GM21717 (cell line): ENCODE data around the gene PHF23.

ENCODE experiments used
- ATAC-seq: cut with Tn5 transposase; IDR thresholded peaks from one replicate; pipeline ENCODE4 v1.9.1; 2021; ENCODE audit warnings: mild to moderate bottlenecking, moderate library complexity; ENCODE audit not compliant: unreplicated experiment

Gene PHF23

DNA sequence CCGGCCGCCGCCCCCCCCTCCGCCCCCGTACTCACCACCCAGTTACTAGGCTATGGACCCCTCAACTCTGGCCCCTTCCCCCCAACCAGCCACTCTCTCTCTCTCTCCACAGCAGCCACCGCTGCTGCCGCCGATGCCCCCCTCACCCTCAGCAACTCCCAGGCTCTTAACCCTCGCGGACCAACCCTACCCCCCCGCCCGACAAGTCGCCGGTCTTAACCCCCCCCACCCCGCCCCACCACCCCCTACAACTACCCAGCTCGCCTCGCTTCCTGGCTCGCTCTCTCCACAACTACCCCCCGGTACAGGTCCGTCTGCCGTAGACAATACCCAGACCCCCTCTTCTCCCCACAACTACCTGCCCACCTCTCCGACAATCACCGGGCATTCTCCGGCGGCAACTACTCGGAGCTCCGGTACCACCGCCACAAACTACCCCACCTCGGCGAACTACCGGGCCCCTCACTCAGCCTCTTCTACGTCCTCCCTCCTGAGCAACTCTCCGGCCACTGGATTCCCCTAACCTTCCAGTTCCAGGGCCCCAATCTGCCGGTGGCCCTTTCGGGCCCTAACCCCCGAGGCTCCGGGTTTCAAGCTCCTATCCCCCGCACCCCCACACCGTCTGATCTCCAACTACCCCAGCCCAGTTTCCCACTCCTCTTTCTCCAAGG lies 702 bp downstream of the PHF23 start:
- ATAC-seq: no peak

DNA sequence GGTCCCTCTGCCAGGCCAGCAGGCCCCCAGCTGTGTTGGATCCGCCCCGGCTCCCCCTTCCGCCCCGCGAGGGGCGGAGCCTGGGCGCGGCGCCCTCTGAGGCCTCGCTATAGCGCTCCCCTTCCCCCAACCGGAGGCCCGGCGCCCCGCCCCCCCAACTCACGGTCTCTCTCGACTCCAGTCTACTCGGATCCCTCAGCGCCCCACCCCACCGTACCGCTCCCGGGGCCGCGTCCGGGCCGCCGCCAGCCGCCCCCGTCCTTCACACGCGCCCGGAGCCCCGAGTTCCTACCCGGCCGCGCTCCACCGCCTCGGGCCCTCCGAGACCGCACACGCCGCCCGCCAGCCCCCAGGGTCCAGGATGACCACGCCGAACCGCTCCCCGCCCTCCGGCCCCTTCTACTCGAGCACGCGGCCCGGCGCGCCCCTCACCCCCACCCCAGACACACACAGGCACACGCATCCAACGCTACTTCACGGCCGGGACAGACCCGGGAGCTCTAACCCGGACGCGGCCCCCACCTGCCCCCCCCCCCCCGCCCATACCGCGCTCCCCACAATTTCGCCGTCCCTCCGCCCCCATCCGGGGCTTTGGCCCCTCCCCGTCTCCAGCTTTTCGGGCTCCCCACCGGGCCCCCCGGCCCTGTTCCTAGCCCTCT lies 1.4 kb downstream of the PHF23 start:
- no peak for ATAC-seq

DNA sequence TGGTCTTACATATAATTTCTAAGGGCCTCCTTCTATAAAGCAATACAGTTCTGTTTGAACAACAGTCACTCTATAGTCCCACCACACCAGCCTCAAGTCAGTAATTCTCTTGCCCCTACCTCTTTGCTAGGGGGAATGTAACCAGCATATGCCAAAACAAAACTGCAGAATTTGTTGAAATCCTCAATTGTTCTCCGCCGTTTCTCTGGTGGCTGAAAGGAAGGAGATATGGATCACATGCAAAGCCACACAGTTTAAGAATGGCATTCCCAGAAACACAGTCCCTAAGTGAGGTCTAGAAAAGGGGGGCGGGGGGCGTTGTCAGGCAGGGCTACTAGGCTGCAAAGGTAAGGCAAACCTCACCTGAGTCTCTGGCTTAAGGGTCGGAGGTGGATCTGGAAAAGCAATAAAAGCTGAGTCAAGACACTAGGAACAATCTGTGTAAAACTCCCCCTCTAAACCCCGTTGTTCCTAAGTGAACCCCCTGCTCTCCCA lies 1.9 kb downstream of the PHF23 start:
- ATAC-seq: no peak

DNA sequence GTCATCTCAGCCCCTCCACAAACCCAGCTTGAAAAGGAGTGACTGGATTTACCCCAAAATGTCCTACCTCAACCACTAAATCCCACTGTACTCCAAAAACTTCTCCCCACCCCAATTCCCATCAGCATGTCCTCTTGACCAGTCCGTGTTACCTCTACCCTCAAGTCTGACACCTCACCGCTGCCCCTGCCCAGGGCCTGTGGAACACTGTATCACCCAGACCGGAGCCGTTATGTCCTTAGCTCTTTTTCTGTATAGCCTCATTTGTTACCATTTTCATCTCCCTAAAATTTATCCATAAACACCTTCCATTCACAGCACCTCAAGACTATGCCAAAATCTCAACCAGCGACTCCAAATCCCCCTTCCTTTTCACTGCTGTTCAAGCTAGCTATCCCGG lies 2.4 kb downstream of the PHF23 start:
- ATAC-seq: no peak

DNA sequence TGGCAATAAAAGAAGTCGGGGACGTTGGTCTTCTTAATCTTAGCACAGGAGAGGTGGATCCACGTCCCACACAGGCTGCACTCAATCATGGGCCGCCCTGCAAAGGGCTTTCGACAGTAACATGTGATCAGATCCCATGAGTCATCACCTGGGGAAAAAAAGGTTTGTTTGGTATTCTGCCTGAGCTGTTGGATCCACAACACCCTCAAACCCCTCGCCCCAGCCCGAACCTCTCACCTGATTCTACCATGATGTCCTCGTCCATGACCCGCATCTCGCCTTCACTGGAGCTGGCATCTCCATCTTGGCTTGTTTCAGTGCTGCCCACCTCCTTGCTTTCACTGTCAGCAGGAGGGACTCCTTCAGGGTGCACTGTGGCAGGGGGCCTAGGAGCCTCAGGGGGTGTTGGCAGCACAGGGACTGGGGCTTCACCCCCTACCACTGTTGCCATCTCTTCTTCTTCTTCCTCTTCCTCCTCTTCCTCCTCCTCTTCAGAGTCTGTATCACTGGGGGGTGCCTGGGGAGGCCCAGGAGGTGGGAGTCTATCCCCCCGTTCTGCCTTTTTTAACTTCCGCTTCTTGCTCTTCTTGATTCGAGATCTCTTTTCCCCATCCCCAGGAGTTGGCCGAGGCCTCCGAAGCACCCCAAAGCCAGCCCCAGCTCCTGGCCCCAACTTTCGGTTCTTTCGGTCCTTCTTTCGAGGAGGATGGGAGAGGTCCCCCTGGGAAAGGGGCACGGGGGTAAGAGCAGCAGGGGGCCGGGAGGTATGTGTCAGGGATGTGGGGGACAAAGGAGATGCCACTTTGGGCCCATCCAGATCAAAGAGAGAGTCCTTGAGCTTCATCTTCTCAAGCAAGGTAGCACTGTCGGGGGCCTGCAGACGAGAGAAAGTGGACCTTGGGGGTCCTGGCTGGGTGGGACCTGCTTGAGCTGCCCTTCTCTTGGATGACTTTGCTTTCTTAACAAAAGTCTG lies 3.3 kb downstream of the PHF23 start:
- no peak for ATAC-seq

DNA sequence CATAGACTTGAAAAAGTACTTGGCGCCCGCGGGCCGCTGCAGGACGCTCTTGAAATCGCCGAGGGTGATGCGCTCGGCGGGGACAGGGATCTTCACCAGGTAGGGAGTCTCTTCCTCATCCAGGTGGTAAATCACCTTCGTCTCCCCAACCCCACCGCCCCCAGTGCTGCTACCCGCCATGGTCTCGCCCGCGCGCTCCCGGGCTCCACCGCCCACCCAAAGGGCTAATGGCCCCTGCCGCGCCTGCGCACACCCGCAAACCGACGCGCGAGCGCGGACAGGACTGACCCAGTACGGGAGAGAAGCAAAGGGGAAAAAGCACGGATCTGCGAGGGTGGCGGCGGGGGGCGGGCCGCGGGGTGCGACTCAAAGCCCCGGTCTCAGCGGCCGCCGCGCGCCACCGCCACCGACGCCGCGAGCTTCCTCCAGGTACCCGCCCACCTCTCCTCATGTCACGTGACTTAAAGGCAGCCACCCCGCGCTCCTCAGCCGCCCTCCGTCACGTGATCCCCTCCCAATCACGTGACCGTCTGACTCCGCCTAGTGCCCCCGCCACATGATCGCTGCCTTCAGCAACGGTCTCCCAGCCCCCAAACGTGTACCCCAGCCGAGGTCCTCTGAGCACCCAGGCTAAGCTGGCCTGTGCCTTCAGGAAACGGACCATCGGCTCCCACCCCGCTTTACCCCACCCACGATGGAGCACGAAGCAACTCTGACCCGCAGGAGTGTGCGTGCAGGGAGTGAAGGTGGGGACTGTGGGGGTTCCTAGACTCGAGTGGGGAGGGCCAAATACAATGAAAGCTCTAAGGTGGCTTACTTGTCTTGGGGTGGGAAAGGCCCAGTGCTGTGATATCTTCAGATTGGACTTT lies 4.9 kb downstream of the PHF23 start, which contains the start of gene DVL2:
TSS of gene DVL2 (minus strand) at position 435 of the 869 bp plus-strand sequence. CDS start at position 180, 255 bp downstream.
- peak; percentile 31 for ATAC-seq

DNA sequence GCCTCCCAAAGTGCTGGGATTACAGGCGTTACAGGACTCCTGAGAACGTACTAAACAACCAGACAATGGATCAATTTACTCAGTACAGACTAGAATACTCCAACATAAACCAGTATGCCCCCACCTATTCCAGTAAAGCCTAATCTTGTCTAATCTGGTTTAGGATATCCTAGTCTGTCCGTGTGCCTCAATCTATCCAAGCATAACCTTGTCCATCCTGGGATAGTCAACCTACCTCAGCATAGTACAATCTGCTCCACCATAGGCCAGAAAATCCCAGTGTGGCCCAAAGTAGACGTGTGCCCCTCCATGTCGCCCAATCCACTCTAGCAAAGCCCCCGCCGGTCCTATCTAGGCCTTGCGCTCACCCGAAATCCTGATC lies 5.6 kb downstream of the PHF23 start:
- no peak for ATAC-seq

DNA sequence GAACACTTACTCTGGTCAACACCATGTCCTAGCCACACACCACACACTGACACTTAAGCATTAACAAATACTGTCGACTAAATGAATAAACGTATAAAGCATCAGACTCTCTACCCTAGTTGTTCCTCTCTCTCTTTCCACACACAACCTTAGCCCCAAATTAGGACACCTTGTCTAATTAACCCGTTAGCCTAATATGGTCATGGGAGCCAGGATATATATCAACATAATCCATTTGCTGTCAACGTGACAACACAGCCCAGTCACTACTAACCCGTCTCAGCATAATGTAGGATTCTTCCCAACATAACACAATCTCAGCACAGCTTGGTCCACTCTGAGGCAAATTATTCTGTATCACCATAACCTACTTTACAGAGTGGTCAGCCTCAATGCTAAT lies 7.1 kb downstream of the PHF23 start:
- ATAC-seq: no peak

DNA sequence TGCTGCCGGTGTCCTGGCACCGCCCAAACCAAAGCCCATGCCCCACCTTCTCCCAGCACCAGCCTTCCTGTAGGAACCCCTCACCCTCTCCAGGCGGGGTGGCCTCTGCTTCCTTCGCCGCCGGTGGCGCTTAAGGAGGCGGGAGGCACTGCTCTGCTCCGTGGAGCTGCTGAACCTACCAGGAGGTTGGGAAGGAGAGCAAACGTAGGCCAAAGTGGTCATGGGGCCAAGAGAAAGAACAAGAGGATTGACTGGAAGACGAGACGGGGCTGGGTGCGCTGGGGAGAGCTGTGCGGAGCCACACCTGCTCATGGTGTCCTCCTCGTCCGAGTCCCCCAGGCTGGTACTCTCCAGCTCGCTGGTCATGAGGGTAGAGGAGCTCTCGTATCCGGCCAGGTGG lies 9.8 kb downstream of the PHF23 start:
- ATAC-seq: no peak

DNA sequence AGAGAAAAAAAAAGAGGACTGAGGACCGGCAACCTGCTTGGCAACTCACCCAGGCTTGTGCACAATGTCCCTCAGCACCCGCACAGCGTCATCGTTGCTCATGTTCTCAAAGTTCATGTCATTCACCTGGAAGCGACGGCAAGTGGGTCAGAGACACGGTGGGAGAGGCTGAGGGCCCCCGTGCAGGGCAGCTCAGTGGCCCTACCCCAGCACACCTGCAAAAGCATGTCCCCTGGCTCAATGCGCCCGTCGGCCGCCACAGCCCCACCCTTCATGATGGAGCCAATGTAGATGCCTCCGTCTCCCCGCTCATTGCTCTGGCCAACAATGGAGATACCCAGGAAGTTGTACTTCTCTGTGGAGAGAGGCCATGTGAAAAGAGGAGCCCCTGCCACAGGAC lies 10.3 kb downstream of the PHF23 start:
- no peak for ATAC-seq

DNA sequence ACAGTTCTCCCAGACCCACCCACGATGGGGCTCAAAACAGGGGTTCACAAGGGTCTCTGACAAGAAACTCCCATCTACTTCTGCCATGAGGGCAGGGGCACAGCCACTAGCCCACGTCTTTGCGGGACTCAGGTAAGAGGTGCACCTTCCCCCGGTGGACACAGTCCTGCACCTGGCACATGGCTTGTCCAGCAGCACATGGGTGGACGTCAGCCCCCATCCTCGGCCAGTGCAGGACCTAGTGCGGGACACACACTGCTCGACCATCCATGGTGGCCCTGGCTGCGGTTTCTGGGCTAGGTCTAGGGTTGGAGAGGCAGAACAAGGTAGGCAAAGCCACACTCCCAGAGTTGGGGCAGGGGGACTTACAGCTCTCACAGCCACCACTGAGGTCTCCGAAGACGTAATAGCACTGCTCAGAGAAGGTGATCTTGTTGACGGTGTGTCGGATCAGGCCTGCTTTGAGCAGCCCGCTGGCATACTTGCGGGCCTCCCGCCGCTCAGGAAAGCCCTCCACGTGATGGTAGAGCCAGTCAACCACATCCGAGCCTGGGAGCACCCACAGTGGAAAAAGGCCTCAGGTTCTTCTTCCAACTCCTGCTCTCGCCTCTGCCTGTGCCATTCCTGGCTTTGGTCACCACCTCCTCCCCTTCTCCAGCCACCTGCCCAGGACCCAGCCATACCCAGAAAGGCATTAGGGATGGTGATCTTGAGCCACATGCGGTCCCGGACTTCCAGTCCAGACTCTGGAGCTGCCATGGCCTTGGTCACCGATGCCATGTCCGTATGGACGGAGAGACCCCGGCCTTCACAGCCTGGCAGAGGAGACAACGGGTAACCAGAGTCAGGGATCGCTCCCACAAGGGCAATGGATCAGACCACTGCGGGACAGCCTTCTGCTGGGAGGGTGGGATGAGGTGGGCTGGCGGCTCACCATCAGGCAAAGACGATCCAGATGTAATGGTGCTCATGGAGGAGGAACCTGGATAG lies 12.2 kb downstream of the PHF23 start:
- no peak for ATAC-seq

DNA sequence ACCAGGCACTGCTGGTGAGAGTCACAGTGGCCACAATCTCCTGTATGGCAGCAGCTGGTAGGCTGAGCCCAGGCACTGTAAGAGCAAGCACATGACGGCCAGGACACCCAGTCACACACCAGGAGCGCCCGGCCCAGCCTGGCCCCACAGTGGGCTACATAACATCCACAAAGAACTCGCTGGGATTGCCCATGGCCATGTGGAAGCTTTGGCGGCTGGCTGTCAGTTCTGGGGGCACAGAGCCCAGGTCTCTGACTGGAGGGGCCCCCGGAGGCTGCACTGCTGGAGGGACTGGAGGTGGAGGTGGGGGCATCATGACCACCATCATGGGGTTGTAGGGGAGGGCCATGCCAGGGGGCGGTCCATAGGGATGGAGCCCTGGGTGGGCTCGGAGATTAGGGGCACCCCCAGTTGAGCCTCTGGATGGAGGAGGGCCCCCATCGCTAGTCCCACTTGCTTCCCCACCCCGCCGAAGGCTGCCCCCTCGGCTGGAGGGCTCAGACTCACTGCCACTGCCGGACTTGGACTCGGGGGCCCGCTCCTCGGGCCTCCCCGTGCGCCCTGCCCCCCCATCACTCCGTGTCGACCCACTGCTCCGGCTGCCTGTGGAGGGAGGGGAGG lies 13.4 kb downstream of the PHF23 start:
- no peak for ATAC-seq

DNA sequence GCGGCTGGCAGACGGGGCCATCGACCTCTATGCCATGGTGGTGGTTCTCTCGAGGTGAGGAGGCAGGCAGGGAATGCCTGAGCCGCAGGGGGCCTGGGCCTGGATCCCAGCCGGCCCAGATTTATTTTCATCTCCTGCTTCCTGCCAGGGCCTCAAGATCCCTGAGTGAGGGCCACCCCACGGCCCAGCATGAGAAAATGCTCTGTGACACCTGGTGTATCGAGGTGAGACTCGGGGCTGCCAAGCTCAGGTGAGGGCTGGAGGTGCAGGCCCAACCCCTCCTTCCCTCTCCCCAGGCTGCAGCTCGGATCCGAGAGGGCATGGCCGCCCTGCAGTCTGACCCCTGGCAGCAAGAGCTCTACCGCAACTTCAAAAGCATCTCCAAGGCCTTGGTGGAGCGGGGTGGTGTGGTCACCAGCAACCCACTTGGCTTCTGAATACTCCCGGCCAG lies 14.6 kb downstream of the PHF23 start:
- ATAC-seq: no peak

DNA sequence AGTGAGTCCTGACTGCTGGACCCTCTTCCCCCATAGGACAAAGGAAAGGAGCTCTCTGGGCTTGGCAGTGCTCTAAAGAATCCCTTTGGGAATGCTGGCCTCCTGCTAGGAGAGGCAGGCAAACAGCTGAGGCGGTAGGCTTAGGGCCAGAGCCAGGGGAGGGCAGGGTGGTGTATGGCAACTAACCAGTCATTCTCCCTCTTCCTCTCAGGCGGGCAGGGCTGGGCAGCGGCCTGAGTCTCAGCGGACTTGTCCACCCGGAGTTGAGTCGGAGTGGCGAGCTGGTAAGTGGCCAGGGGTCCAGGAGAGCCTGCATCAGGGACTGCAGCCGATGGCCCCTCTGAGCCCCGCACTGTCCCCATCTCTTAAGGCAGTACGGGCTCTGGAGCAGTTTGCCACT lies 15.1 kb downstream of the PHF23 start:
- ATAC-seq: no peak

DNA sequence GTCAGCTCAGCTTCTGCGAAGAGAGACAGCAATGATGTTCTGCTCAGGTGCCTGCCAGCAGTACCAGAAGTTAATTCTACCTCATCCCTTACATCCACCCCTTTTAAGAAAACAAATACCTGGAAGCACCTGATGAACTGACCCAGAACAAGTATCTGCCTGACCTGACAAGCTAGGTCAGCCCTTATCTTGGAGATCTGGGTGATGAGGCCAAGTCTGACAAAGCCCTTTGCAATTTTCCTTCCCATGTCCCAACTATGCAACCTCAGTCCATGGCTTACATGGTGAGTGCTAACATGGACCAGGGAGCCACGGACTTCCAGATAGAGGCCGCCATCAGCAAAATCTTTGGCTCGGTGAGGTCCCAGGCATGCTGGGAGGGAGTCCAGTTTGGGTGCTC lies 15.9 kb downstream of the PHF23 start:
- no peak for ATAC-seq

DNA sequence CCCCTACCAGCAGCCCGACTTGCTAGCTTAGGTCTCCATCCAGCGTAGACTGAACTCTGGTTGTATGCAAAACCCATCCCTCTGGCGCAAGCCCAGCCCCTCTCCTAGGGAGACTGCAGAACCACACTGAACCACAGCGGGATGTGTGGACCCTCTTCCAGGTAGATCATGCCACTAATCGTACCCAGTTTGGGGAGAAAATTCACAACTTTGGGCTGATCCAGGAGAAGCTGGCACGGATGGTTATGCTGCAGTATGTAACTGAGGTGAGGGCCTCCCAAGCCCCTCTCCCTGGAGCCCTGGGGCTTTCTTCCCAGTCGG lies 16.3 kb downstream of the PHF23 start:
- ATAC-seq: no peak

DNA sequence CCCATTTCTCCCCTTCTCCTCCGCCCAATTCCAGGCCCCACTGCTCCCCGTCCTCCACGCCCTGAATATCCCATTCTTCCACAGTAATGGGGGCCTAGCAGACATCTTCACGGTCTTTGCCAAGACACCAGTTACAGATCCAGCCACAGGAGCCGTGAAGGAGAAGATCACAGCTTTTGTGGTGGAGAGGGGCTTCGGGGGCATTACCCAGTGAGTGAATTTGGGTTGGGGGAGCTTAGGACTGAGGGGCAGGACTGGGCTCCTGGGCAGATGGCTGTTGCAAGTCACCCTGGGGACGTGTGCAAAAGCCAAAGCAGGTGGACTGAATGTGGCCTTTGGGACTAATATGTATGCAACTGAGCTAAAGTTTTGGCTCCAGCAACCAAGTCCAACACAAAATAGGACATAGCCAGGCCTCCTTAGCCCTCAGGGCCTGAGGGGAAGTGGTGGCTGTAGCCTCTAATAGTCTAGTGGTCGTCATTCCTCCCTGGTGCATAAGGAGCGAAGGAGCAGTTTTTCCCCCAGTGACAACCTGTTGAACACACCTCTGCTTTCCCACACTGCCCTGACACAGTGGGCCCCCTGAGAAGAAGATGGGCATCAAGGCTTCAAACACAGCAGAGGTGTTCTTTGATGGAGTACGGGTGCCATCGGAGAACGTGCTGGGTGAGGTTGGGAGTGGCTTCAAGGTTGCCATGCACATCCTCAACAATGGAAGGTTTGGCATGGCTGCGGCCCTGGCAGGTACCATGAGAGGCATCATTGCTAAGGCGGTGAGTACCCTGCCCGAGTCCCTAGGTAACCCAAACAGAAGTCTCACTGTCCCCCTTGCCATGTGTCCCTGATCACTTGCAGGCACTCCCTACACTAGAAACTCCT lies 16.9 kb downstream of the PHF23 start:
- ATAC-seq: no peak
